IPS-18a (cell line): ENCODE measurements around the gene GPR78.

Source experiments
- H3K27ac ChIP-seq: one replicate; pipeline ENCODE4 v1.5.1; 2013; ENCODE audit warnings: low read length
- H3K27me3 ChIP-seq: one replicate; pipeline ENCODE4 v1.6.1; 2013; ENCODE audit warnings: mild to moderate bottlenecking, low read length; ENCODE audit not compliant: control insufficient read depth, insufficient read depth
- H3K36me3 ChIP-seq: one replicate; pipeline ENCODE4 v1.6.1; 2013; ENCODE audit warnings: low read depth, low read length; ENCODE audit not compliant: control insufficient read depth
- H3K4me1 ChIP-seq: one replicate; pipeline ENCODE4 v1.6.1; 2013; ENCODE audit warnings: low read depth, low read length; ENCODE audit not compliant: control insufficient read depth
- H3K4me3 ChIP-seq: one replicate; pipeline ENCODE4 v1.5.1; 2013; ENCODE audit warnings: low read length
- H3K9ac ChIP-seq: one replicate; pipeline ENCODE4 v1.6.1; 2013; ENCODE audit warnings: mild to moderate bottlenecking, low read length, moderate library complexity
- H3K9me3 ChIP-seq: one replicate; pipeline ENCODE4 v1.6.1; 2013; ENCODE audit warnings: low read depth, low read length; ENCODE audit not compliant: control insufficient read depth

Gene GPR78

GRCh38 chr4:8599091-8599460 is 18.9 kb downstream of the GPR78 start:
- Histone ChIP-seq H3K27me3 (no peaks in the 10 kb centered on the region), H3K4me1 (peaks cover under 1% of the 10 kb centered on the region), H3K36me3 (peaks cover 5% of the 10 kb centered on the region), H3K27ac (no peak overlapping the region), H3K4me3 (no peak overlapping the region), H3K9ac (no peak overlapping the region), H3K9me3 (no peaks in the 10 kb centered on the region)

DNA sequence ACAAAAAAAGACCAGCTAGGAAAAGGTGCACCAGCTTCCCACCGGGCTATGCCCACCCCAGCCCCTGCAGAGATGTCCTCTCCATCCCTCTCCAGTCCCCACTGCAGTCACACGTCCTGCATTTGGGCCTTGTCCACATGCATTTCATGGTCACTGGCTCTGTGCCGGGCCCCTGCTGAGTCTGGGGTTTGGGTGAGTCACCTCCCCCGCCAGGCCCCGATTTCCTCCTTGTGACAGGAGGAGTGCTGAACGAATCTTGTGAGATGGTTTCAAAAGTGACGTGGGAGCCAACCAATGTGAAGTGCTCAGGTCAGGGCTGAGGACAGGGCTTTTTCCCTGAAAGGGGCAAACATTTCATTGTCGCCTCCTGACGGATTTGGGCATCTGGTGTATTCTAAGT is 19.5 kb downstream of the GPR78 start:
- Histone ChIP-seq H3K9me3 (no peaks in the 10 kb centered on the region), H3K4me3 (no peak overlapping the region), H3K27me3 (no peaks in the 10 kb centered on the region), H3K36me3 (peaks cover 5% of the 10 kb centered on the region), H3K27ac (no peak overlapping the region), H3K4me1 (no peaks in the 10 kb centered on the region), H3K9ac (no peak overlapping the region)

DNA sequence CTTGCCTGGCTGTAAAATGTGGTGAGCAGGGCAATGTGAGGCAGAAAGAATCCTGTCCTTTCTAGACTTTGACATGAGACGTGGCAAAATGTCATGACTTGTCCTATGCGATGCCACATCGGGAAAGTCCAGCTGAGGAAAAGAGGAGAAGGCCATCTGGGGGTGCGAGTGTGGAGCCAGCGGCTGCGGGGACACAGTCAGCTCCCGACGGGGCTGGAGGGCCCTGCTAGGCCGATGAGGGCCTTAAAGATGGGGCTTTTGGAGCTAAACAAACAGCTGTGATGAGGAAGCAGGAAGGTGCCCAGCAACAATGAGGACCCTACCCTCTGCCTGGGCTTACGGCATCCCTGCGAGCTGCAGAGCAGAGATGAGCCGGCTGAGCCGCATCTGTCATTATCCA is 20.1 kb downstream of the GPR78 start:
- H3K4me3 ChIP-seq = no peak overlapping the region
- no peaks in the 10 kb centered on the region for H3K9me3 ChIP-seq
- H3K36me3 ChIP-seq = peaks cover 5% of the 10 kb centered on the region
- H3K4me1 ChIP-seq = no peaks in the 10 kb centered on the region
- H3K27ac ChIP-seq = no peak overlapping the region
- H3K9ac ChIP-seq = no peak overlapping the region
- no peaks in the 10 kb centered on the region for H3K27me3 ChIP-seq

- Histone ChIP-seq H3K36me3 (peaks cover 5% of the 10 kb centered on the region), H3K9ac (no peak overlapping the region), H3K27ac (no peak overlapping the region), H3K9me3 (no peaks in the 10 kb centered on the region), H3K27me3 (no peaks in the 10 kb centered on the region), H3K4me1 (no peaks in the 10 kb centered on the region), H3K4me3 (no peak overlapping the region)
Measured at GRCh38 chr4:8600686-8601085, 20.5 kb downstream of the GPR78 start.

DNA sequence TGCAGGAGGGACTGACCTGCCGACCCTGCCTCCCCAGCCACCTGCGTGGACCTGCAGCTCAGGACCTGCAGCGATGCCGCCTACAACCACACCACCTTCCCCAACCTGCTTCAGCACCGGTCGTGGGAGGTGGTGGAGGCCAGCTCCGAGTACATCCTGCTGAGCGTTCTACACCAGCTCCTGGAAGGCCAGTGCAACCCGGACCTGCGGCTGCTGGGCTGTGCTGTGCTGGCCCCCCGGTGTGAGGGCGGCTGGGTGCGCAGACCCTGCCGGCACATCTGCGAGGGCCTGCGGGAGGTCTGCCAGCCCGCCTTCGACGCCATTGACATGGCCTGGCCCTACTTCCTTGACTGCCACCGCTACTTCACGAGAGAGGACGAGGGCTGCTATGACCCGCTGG is 20.9 kb downstream of the GPR78 start:
- no peak overlapping the region for H3K9ac ChIP-seq

GRCh38 chr4:8601556-8601955 is 21.4 kb downstream of the GPR78 start:
- Histone ChIP-seq H3K9ac (no peak overlapping the region), H3K27me3 (no peaks in the 10 kb centered on the region), H3K4me1 (no peaks in the 10 kb centered on the region), H3K27ac (no peak overlapping the region), H3K9me3 (no peaks in the 10 kb centered on the region), H3K4me3 (no peak overlapping the region), H3K36me3 (peaks cover 5% of the 10 kb centered on the region)

More for the DNA sequence above, 20.9 kb downstream of the GPR78 start:
- H3K27me3 ChIP-seq = no peaks in the 10 kb centered on the region
- no peak overlapping the region for H3K4me3 ChIP-seq
- peaks cover 5% of the 10 kb centered on the region for H3K36me3 ChIP-seq
- H3K4me1 ChIP-seq = no peaks in the 10 kb centered on the region
- H3K9me3 ChIP-seq = no peaks in the 10 kb centered on the region
- no peak overlapping the region for H3K27ac ChIP-seq

GRCh38 chr4:8602686-8603430 is 22.7 kb downstream of the GPR78 start:
- Histone ChIP-seq H3K9me3 (no peaks in the 10 kb centered on the region), H3K27ac (no peak overlapping the region), H3K9ac (no peak overlapping the region), H3K4me1 (peaks cover 4% of the 10 kb centered on the region), H3K36me3 (peaks cover 5% of the 10 kb centered on the region), H3K4me3 (no peak overlapping the region), H3K27me3 (peaks cover 8% of the 10 kb centered on the region)

DNA sequence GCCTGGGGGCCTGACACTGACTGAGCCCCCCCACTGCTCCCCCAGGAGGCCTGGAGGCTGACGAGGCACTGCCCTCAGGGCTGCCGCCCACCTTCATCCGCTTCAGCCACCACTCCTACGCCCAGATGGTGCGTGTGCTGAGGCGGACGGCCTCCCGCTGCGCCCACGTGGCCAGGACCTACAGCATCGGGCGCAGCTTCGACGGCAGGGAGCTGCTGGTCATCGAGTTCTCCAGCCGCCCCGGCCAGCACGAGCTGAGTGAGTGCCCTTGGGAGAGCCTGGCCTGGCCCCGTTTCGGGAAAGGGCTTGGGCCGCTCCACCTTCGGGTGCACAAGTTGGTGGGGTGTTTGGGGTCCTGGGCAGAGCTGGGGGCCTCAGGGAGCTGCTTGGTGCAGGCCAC is 23.7 kb downstream of the GPR78 start:
- Histone ChIP-seq H3K27ac (no peak overlapping the region), H3K9me3 (no peaks in the 10 kb centered on the region), H3K4me1 (peaks cover 4% of the 10 kb centered on the region), H3K36me3 (peaks cover 5% of the 10 kb centered on the region), H3K9ac (no peak overlapping the region), H3K27me3 (peaks cover 8% of the 10 kb centered on the region), H3K4me3 (no peak overlapping the region)

DNA sequence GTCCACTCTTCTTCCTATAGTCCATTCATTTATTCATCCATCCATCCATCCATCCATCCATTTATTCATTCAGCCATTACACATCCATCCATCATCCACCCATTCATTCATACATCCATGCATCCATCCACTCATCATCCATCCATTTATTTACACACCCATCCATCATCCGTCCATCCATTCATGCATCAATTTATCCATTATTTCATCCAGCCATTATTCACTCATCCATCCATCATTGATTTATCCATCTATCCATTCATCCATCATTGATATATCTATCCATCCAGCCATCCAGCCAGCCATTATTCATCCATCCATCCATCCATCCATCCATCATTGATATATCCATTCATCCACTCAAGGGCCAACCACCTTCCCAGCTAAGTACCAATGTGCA is 25.1 kb downstream of the GPR78 start:
- H3K9ac ChIP-seq = no peak overlapping the region
- no peaks in the 10 kb centered on the region for H3K9me3 ChIP-seq
- peaks cover 5% of the 10 kb centered on the region for H3K36me3 ChIP-seq
- H3K27me3 ChIP-seq = peaks cover 8% of the 10 kb centered on the region
- peaks cover 4% of the 10 kb centered on the region for H3K4me1 ChIP-seq
- no peak overlapping the region for H3K27ac ChIP-seq
- H3K4me3 ChIP-seq = no peak overlapping the region

DNA sequence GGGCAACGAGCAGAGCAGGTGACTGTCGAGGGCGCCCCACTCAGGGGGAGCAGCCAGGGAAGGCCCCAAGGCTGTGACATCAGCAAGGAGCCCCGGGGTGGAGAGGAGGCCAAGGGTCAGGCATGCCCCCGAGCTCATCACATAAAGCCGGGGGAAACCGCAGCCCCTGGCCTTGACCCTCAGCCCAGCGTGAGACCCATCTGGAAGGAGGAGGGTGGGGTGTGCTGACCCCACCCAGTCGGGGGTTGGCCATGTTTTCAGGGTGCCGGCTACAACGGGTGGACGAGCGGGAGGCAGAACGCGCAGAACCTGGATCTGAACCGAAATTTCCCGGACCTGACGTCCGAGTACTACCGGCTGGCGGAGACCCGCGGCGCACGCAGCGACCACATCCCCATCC is 26.3 kb downstream of the GPR78 start:
- Histone ChIP-seq H3K4me3 (no peak overlapping the region), H3K27ac (no peak overlapping the region), H3K27me3 (peaks cover 8% of the 10 kb centered on the region), H3K9me3 (no peaks in the 10 kb centered on the region), H3K4me1 (peaks cover 4% of the 10 kb centered on the region), H3K36me3 (peaks cover 5% of the 10 kb centered on the region), H3K9ac (no peak overlapping the region)

DNA sequence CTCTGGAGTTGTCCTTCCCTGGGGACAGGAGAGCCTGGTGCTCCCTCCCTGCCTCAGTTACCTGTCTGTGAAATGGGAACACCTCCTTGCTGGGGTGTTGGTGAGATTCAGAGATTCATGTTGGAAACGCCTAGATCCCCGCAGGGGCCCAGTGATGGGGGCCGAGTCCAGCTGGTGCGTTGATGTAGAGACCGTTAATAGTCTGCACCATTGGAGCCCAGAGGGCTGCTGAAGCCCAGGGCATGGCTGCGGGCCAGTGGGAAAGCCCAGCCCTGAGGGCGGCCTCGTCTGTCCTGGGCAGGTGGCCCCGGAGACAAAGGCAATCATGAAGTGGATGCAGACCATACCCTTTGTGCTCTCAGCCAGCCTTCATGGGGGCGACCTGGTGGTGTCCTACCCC is 26.8 kb downstream of the GPR78 start:
- H3K9ac ChIP-seq = no peak overlapping the region

More for the DNA sequence above, 26.8 kb downstream of the GPR78 start:
- Histone ChIP-seq H3K27ac (no peak overlapping the region), H3K9me3 (no peaks in the 10 kb centered on the region), H3K4me1 (peaks cover 4% of the 10 kb centered on the region), H3K27me3 (peaks cover 8% of the 10 kb centered on the region), H3K36me3 (peaks cover 5% of the 10 kb centered on the region), H3K4me3 (no peak overlapping the region)
